Peyer's patch (tissue), 4 donors: ENCODE data around the gene SORL1.

Experiments used
- POLR2A ChIP-seq, 2 donors: fragments of 450-650 bp; IDR thresholded peaks; one replicate each; pipeline ENCODE4 v1.5.1; 2017; ENCODE audit warnings: antibody characterized with exemption in 2 of 2, mild to moderate bottlenecking in 2 of 2, moderate library complexity in 2 of 2
- TF ChIP-seq, protein P1 (sequence below), 6 experiments: fragments of 450-650 bp in 4 of 6; fragments of 200-600 bp in 2 of 6; sonication (generic) in 1 of 6; IDR thresholded peaks; one replicate each; pipeline ENCODE4 v1.5.1; 2017 to 2019; ENCODE audit warnings: antibody characterized with exemption in 6 of 6, mild to moderate bottlenecking in 3 of 6, moderate library complexity in 1 of 6

DNA sequence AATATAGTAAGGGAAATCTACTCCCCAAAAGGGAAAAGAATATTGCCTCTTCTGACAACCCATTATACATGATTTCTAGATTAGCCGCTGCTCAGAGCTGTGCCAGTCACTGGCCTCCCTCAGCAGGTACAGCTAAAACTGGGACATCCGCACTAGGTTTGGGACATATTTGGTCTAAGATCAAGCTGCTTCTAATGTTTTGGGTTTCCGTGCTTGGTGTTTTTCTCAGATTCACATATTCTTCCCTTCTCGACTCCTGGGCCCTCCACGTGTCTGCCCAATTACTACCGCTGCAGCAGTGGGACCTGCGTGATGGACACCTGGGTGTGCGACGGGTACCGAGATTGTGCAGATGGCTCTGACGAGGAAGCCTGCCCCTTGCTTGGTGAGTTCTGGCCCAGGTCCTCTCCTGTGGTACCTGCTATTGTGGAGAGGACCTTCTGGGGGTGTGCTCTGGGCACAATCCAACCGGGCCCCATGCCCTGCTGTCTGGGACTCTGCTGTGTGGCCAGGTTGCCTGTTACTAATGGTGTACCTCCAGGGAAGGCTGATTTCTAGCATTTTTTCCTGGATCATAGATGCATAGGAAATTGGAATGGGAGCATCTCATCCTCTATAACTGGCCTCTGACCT is 138.8 kb downstream of the SORL1 start:
- TF ChIP-seq, protein P1, sequence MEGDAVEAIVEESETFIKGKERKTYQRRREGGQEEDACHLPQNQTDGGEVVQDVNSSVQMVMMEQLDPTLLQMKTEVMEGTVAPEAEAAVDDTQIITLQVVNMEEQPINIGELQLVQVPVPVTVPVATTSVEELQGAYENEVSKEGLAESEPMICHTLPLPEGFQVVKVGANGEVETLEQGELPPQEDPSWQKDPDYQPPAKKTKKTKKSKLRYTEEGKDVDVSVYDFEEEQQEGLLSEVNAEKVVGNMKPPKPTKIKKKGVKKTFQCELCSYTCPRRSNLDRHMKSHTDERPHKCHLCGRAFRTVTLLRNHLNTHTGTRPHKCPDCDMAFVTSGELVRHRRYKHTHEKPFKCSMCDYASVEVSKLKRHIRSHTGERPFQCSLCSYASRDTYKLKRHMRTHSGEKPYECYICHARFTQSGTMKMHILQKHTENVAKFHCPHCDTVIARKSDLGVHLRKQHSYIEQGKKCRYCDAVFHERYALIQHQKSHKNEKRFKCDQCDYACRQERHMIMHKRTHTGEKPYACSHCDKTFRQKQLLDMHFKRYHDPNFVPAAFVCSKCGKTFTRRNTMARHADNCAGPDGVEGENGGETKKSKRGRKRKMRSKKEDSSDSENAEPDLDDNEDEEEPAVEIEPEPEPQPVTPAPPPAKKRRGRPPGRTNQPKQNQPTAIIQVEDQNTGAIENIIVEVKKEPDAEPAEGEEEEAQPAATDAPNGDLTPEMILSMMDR (IDR thresholded peaks at IDR 0.05), result no peak
- no peak for TF ChIP-seq POLR2A (IDR thresholded peaks at IDR 0.05)
